Nephron (organoid): ENCODE measurements around the gene MYLK.

ENCODE experiments used
- H3K27ac Mint-ChIP-seq, 3 experiments: 2 replicates each; pipeline ENCODE4 v1.8.0; 2020; ENCODE audit warnings: mixed read lengths in 3 of 3, mild to moderate bottlenecking in 2 of 3, moderate library complexity in 1 of 3
- H3K27me3 Mint-ChIP-seq: 2 replicates; pipeline ENCODE4 v1.8.0; 2021; ENCODE audit warnings: low read depth, mild to moderate bottlenecking, moderate library complexity, mixed read lengths
- H3K36me3 Mint-ChIP-seq: 2 replicates; pipeline ENCODE4 v1.8.0; 2020; ENCODE audit warnings: low read depth, mixed read lengths
- H3K4me1 Mint-ChIP-seq: 2 replicates; pipeline ENCODE4 v1.8.0; 2020; ENCODE audit warnings: mixed read lengths
- H3K4me3 Mint-ChIP-seq, 3 experiments: 2 replicates each; pipeline ENCODE4 v1.8.0; 2020; ENCODE audit warnings: mild to moderate bottlenecking in 3 of 3, mixed read lengths in 3 of 3, moderate library complexity in 2 of 3
- H3K9me3 Mint-ChIP-seq: 2 replicates; pipeline ENCODE4 v1.8.0; 2020; ENCODE audit warnings: mixed read lengths
- CTCF ChIP-seq, 3 experiments: fragments of 200-600 bp; sonication (generic); IDR thresholded peaks; one replicate each; pipeline ENCODE4 v1.5.0; 2021; ENCODE audit warnings: antibody characterized with exemption in 3 of 3; ENCODE audit not compliant: unreplicated experiment in 3 of 3

The MYLK gene

DNA sequence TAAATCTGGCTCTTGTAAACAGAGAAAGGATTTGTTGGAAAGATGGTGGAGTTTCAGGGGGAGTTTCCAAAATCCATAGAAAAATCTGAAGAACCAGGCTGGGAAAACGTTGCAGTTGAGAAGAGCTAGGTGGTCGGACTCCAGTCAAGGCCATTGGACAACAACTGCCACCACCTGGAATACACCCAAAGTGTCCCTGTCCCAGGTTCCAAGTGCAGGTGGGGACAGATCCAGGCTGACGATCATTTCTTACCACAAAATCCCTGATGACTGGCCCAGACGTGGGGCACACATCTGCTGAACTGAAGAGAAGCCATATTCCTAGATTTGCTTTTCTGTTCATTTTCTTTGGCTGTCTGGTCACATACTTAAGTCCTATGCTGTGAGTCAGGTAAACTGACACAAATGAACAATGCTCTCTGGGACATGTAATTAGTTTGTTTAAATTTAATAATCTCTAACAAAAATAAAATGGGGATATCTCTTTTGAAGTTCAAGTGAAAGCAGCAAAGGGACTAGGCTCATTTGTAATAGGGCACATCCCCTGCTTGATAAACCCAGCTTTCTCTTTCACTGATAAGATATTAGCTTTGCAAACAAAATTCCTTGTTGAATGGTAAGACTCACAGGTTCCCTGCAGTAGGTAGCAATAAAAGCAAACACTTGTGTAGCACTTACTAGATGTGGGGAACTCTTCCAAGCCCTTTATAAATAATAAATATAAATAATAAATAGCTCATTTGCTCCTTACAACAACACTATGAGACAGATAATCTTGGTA is 88.5 kb downstream of the MYLK start:
- no peak for TF ChIP-seq CTCF (IDR thresholded peaks at IDR 0.05; ENCODE audit: unreplicated experiment in 3 of 3)
- no peak overlapping the region for H3K27ac Mint-ChIP-seq
- H3K27me3 Mint-ChIP-seq = peaks cover 18% of the 10 kb centered on the region
- H3K9me3 Mint-ChIP-seq = no peaks in the 10 kb centered on the region
- H3K4me1 Mint-ChIP-seq = peaks cover 43% of the 10 kb centered on the region
- H3K4me3 Mint-ChIP-seq = no peak overlapping the region
- H3K36me3 Mint-ChIP-seq = no peaks in the 10 kb centered on the region

DNA sequence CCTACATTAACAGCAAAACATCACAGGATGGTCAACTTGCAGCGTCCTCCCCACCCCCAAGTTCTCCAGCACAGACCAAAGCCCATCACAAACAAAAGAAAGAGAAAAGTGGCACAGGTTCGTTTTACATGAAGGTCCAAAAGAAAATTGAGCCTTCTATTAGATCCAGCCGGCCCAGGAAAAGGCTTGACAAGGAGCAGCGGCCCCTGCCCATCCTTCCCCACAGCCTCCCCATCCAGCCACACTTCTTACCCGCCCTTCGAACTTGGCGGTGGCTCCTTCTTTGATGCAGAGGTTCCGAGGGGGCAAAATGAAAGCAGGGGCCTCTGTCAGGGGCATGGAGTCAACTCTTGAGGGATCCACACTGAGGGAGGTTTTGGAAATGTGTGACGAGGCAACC is 90.7 kb downstream of the MYLK start:
- Mint-ChIP-seq H3K36me3 (no peaks in the 10 kb centered on the region), H3K27ac (no peak overlapping the region), H3K27me3 (peaks cover 13% of the 10 kb centered on the region), H3K4me3 (no peak overlapping the region), H3K9me3 (no peaks in the 10 kb centered on the region), H3K4me1 (peaks cover 46% of the 10 kb centered on the region)
- TF ChIP-seq CTCF (IDR thresholded peaks at IDR 0.05; ENCODE audit: unreplicated experiment in 3 of 3) = no peak

DNA sequence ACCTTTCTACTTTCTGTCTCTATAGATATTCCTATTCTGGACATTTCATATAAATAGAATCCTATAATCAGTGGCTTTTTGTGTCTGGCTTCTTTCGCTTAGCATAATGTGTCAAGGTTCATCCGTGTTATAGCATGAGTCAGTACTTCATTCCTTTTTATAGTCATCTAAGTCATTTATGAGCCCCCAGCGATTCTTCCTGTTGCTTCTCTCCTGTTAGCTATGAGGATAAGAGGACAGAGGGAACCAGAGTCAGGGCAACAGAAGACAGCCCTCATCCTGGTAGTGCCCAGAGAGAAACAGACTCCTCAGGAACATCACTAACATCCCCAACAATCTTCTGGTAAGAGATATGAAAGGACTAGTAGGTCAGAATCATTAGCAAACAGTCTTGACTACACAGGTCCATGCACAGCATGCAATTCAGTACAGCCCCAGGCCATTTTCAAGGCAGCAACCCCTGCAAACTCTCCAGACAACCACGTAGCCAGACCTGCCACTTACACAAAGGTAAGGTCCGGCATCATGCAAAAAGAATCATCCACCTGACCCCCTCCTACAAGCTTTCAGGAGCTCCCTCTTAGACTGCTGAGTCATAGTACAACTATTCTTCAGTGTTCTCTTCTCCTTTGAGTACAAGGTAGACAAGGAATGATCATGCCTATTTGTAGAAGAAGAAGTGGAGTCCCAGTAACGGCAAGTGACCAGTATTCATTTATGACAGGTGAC is 91.5 kb downstream of the MYLK start:
- peaks cover 46% of the 10 kb centered on the region for H3K4me1 Mint-ChIP-seq
- peaks cover 10% of the 10 kb centered on the region for H3K27me3 Mint-ChIP-seq
- H3K4me3 Mint-ChIP-seq = no peak overlapping the region

DNA sequence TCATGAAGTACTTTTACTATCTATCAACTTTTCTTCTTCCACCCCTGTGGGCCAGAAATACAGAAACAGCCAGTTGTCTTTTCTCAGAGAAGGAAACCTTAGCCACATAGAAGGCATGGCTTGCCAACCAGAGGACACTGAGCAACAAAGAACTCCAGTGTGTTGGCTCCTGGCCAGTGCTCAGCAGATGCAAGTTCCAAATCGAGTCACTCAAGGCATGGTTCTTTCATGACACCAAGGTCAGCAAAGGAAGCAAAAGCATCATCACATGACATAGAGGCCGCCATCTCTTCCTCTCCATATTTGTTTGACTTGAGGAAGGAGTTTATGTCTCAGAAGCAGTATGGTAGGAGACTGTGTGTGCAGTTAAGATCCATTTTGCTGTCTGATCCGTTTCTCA is 92.2 kb downstream of the MYLK start:
- H3K4me3 Mint-ChIP-seq = no peak overlapping the region
- H3K36me3 Mint-ChIP-seq = no peaks in the 10 kb centered on the region
- no peak for TF ChIP-seq CTCF (IDR thresholded peaks at IDR 0.05; ENCODE audit: unreplicated experiment in 3 of 3)
- peaks cover 46% of the 10 kb centered on the region for H3K4me1 Mint-ChIP-seq
- no peaks in the 10 kb centered on the region for H3K9me3 Mint-ChIP-seq
- H3K27ac Mint-ChIP-seq = peak overlapping the region in 2 of 3 experiments; percentile 75 to 81
- H3K27me3 Mint-ChIP-seq = peaks cover 10% of the 10 kb centered on the region

More for the DNA sequence above, 91.5 kb downstream of the MYLK start:
- no peak for TF ChIP-seq CTCF (IDR thresholded peaks at IDR 0.05; ENCODE audit: unreplicated experiment in 3 of 3)
- Mint-ChIP-seq H3K27ac (peak overlapping the region in 2 of 3 experiments; percentile 5 to 75), H3K9me3 (no peaks in the 10 kb centered on the region), H3K36me3 (no peaks in the 10 kb centered on the region)

- no peak for TF ChIP-seq CTCF (IDR thresholded peaks at IDR 0.05; ENCODE audit: unreplicated experiment in 3 of 3)
- Mint-ChIP-seq H3K27ac (peak overlapping the region in 2 of 3 experiments; percentile 75 to 90), H3K36me3 (no peaks in the 10 kb centered on the region), H3K4me3 (no peak overlapping the region), H3K27me3 (peaks cover 10% of the 10 kb centered on the region), H3K9me3 (no peaks in the 10 kb centered on the region), H3K4me1 (peaks cover 46% of the 10 kb centered on the region)
Measured at GRCh38 chr3:123791417-123791816, 92.7 kb downstream of the MYLK start.
